Measurements from ENCODE around the gene ZNF407.

ZNF407 gene

GRCh38 chr18:74930616-74931015, 332.9 kb downstream of the ZNF407 start:
- DNase-seq (ENCODE audit: low read depth in 2 of 2): no peak

- no peak for DNase-seq (ENCODE audit: low read depth in 2 of 2)
Measured at GRCh38 chr18:74933930-74934329, 336.3 kb downstream of the ZNF407 start.

DNA sequence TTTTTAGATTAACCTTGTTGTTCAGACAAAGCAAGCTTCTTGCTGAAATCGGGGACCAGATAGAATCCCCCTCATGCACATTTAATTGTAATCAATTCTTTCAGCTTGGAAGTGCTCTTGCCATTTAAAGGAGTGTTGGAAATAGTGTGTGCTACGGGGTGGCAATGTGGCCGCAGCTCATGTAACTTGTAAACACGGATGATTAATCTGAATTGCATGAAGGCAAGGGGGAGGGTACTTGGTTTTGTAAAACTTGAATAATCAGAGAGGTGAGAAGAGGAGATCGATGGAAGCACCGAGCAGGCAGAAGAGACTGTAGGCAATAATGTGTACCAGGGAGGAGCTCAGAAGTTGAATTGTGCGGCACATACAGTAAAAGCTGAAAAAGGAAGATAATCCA, 337.8 kb downstream of the ZNF407 start:
- DNase-seq (ENCODE audit: low read depth in 2 of 2): no peak

DNA sequence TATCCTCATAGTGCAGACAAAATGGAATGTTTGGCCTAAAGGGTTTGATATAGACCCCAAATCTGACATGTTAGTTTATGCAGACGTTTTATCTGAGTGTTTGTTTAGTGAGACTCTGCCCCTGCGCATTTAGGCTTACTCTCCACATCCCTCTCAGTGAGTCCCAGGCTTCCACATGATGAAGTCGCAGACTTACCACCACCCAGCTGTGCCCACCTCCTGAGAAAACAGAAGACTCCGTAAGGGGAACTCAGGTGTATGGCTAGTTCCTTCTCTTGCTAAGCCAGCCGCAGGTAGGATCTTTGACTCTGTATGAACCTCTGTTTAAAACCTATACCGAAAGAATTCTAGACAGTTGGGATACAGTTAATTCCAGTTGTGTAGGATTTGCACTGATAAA, 338.7 kb downstream of the ZNF407 start:
- DNase-seq (ENCODE audit: low read depth in 2 of 2): no peak

DNA sequence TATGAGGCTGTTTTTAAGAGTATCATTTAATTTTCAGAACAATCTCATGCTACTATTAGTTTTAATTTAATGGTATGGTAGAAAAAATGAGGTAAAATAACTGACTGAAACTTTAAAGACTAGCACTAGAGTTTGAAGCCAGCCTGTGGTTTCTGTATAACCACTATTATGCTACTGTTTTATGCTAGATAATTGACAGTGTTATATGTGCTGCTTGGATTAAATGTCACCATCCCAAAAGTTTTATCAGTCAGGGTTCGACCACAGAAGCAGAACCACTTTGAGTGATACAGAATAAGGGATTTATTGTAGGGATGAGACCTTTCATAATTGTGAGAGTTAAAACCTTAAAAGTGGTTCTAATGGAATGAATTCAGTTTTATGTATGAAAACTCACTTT, 339.6 kb downstream of the ZNF407 start:
- no peak for DNase-seq (ENCODE audit: low read depth in 2 of 2)

GRCh38 chr18:74940856-74941255, 343.2 kb downstream of the ZNF407 start:
- no peak for DNase-seq (ENCODE audit: low read depth in 2 of 2)

GRCh38 chr18:74942319-74942910, 344.7 kb downstream of the ZNF407 start:
- no peak for DNase-seq (ENCODE audit: low read depth in 2 of 2)

GRCh38 chr18:74944676-74945075, 347.0 kb downstream of the ZNF407 start:
- DNase-seq (ENCODE audit: low read depth in 2 of 2): no peak

DNA sequence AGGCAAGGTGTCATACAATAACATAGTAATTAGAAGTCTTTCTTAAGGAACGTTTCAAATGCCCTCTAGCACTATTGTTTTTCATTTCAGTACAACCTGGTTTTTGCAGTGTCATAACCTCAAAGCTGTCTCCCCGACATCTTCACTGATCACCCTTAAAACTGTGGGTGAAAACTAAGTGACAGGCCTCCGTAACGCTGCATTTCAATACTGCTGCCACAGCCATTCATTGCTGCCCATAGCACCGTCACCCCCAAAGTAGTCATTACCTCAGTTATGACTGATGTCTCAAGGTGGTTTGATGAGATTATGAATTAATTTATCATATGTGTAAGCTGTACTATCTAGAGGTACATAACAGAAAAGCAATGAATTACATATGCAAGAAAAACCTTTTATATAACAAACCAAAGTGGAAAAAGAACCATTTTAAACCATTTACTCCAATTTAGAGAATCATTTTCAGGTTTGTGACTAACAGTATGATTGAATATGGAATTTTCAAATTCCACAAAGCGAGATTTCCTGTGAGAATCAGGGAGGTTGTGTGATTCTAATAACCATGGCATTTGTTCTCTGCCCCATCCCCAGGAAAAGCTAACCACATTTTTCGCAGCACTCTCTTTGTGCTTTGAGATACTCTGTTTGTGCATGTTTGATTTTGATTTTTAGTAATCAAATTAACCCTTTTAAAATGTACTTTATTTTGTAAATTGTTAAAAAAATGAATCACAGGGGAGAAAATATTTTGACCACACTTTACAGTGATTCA, 348.3 kb downstream of the ZNF407 start:
- DNase-seq (ENCODE audit: low read depth in 2 of 2): no peak

- DNase-seq (ENCODE audit: low read depth in 2 of 2): no peak
Measured at GRCh38 chr18:74946646-74947375, 349.1 kb downstream of the ZNF407 start.

GRCh38 chr18:74947417-74947816, 349.7 kb downstream of the ZNF407 start:
- DNase-seq (ENCODE audit: low read depth in 2 of 2): no peak

GRCh38 chr18:74947875-74948274, 350.2 kb downstream of the ZNF407 start:
- DNase-seq (ENCODE audit: low read depth in 2 of 2): no peak

- DNase-seq (ENCODE audit: low read depth in 2 of 2): no peak
Measured at GRCh38 chr18:74949611-74950010, 351.9 kb downstream of the ZNF407 start.

GRCh38 chr18:74950479-74950878, 352.8 kb downstream of the ZNF407 start:
- no peak for DNase-seq (ENCODE audit: low read depth in 2 of 2)

DNA sequence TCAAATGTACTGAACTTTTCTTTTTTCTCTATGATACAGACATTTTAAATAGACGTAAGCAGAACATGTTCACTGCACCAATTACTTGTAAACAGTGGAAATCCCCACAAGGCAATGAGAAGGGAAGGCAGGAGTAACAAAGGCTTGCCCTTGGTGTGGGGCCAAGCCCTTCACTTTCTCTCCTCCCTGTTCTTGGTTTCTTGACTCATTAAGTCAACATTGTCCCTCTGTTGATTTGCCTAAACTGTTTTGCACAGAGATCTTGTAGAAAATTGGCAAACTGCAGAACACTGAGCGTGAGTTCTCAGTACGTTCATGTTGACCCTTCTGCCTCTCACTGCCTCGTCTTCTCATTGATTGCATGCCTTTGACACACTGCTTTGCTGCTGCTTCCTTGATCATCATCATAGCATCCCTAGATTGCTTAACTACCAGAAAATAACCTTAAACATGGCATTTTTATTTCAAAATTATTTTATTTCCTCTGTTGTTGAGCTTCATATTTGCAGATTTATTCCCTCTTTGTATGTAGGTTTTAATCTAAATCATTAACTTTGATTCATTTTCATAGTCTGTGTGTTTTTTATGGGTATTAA, 353.6 kb downstream of the ZNF407 start:
- DNase-seq (ENCODE audit: low read depth in 2 of 2): peak in 1 of 2 experiments; percentile 14

DNA sequence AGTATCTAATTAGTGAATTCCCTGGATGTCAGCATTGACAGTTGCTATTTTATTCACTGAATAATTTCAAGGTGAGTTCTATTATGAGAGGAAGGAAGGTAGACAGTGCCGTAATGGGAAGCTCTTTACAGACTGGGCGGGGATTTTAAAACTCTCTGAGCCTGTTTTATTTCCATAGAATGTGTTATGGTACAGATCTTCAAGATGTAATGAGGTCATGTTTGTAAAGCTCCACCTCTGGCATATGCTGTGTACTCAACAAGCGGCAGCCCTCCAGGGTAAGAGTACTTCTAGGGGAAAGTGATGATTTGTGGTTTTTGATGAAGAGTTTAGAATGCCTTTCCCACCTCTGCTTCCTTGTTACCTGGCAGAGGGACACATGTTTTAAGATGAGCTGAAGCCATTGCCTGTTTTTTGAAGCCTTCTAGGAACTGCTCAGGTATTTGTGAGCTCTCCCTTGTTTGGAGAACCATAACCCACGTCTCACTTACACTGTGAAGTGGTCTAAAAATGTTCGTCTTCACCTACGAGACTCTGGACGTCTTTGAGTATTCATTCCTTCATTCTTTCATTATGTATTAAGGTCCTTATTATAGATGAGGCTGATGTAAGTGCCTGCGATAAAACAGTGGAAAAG, 360.0 kb downstream of the ZNF407 start:
- no peak for DNase-seq (ENCODE audit: low read depth in 2 of 2)

- no peak for DNase-seq (ENCODE audit: low read depth in 2 of 2)
Measured at GRCh38 chr18:74959216-74959615, 361.5 kb downstream of the ZNF407 start.

GRCh38 chr18:74961596-74961995, 363.9 kb downstream of the ZNF407 start:
- DNase-seq (ENCODE audit: low read depth in 2 of 2): no peak

- no peak for DNase-seq (ENCODE audit: low read depth in 2 of 2)
Measured at GRCh38 chr18:74963820-74964446, 366.3 kb downstream of the ZNF407 start.

- DNase-seq (ENCODE audit: low read depth in 2 of 2): no peak
Measured at GRCh38 chr18:74965682-74966081, 368.0 kb downstream of the ZNF407 start.

DNA sequence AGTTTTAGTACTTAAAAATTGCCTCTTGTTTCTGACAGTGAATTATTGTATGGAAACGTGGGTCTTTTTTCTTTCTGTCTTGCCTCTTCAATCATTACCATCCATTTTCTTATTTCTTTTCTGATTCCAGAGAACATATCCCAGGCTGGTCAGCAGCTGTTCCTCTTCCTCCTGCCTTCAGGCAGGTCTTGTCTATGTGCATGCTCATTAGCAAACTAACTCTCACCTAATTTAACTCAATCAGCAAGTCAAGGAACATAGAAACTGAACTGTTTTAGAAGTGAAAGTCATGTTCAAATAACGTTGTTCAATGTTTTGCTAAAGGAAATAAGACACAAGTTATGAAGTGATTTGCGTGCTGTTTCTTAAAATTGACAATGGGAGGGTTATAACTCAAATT, 369.8 kb downstream of the ZNF407 start:
- DNase-seq (ENCODE audit: low read depth in 2 of 2): no peak

DNA sequence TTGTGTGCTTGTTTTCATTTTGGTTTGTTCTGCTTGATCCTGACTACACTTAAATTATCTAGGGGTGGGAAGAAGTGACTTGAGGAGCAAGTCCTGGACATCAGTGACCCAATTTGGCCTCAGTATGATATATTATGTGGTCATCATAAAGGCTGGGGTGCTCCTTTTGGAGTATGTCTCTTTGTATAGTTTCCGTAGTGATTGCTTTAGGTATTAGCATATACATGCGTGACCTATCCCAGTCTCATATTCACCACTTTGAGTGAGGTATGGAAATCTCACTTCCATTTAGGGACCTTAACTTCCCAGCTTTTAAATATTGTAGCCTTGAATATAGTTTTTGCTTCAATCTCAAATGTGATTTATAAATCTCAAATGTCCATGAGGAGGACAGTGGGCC, 370.3 kb downstream of the ZNF407 start:
- no peak for DNase-seq (ENCODE audit: low read depth in 2 of 2)

Measured in fibroblast of skin of left quadriceps (primary cell).